IPS-NIHi7 (cell line): ENCODE data around the gene TEKT3.

Experiments
- DNase-seq: peaks from one replicate; pipeline ENCODE4 v3.0.0; 2012; ENCODE audit warnings: mixed read lengths; ENCODE audit errors: extremely low spot score

Gene TEKT3

DNA sequence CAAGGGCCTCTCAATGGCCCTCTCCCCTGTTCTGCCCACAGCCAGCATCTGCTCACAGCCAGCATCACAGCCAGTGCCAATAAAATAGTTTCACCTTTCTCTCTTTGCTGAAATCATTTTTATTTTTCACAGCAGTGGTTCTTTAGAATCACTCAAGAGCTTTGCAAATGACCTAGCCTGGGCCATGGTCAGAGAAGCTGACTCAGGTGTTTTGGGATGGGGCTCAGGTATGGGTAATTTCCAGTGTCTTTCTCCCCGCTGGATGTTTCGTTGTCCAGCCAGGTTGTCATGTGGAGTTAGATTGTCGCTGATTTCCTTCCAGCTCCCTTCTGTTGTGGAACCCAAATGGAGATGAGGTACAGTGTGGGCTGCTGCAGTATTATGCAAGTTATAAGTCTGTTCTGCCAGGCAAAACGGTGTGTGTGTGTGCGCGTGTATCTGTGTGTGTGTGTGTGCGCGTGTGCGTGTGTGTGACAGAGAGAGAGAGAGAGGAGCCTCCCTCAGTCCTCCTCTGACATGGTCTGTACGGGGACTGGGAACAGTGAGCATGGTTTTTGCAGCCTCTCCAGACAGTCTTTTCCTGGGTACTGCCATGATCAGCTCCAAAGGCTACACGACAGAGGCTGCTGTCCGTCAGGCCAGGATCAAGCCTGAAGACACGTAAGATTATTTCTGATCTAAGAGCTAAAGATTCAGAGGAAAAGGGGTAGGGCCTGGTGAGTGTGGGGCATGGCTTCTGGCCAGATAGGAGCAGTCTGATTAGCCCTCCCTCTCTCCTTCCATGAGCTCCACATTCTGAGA is 74.9 kb downstream of the TEKT3 start:
- DNase-seq = no peak

GRCh38 chr17:15265131-15265530 is 76.3 kb downstream of the TEKT3 start, which contains the start of gene PMP22:
PMP22 (minus strand) TSS chr17:15265326; CDS start chr17:15260727, 4,599 bp downstream.
- DNase-seq = no peak

DNA sequence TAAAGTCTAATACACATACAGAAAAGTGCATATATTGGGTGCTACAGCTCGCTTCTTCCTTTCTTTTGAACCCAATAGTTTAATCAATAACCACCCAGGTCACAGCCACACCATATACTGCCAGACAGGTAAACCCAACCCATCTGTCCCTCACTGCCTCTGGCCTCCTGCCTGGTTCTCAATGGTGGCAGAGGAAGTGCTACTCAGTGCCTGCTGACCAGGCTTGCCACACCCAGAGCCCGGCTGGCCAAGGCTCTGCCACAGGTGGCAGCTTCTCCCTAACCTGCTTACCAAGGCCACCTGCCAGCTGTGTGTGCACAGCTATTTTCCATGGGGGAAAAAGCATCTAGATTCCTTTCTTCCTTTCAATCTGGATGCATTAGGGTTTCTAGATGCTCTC is 76.9 kb downstream of the TEKT3 start:
- DNase-seq = no peak

DNA sequence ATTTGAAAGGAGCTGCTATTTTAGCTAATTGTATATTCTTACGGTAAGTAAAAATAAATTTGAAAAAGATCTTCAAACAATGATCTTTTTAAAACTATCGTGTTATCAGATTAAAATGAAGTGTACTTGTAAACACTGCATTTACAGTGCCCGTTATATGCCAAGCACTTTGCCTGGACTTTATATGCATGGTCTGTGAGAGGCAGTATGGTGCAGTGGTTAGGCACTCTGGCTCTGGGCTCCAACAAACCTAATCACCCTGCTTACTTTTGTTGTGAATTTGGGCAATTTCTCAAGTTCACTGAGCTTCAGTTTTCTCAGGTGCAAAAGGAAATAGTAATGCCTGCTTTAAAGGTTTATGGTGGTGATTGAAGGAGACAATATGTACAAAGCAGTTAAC is 77.7 kb downstream of the TEKT3 start:
- DNase-seq = no peak

DNA sequence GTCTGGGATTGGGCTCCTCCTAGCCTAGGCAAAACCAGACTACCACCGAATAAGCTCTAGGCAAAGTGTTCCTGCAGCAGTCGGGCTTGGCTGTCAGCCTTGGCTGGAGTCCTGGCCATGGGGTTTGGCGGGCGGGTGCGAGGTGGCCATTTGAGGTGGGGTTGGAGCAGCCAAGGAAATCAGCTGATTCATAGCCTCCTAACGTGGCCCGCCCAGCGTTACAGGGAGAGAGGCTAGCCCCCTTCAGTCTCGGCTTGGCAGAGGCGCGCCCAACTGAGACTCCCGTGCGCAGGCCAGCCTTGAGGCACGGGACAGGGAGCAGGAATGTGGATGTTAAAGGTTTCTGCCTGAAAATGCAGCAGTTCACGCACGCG is 78.2 kb downstream of the TEKT3 start:
- DNase-seq = peak; percentile 67

DNA sequence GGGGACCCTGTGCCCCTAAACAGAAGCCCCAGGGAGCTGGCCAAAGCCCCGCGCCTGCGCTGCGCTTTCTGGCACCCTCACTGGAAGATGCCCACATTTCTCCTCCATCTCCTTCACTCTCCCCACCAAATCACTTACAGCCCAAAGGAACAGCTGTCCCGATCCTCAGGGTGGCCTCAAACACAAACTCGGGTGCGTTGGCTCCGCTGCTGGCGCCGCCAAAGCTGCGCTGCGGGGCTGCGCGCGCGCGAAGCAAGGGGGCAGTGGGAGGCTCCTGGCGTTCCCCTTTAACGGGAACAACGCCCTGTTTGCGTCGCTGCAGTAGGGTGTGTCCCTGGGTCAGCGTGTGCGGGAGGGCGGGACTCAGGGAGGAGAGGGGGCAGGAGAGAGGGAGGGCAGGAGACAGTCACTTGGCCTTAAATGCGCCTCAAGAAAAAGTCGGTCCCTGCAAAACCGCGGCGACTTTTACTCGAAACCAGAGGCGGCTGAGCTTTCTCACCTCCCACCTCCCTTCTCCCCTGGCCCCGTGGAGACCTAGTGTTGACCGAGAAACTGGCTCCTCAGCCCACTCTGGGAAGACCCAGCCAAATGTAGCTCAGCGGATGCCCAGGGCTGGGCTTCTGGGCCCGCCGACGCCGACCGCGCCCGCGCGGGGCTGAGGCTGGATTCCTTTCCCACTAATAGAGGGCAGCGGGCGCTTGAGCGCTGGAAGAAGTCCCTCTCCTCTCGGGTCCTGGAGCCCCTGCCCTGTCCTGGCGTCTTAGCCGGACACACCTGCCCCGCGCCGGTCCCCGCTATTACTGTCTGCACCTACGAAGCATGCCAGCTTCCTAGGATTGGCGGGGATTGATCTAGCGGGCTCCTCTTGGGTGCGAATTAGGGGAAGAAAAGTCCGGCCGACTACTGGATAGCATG is 78.8 kb downstream of the TEKT3 start:
- DNase-seq = peak; percentile 49

DNA sequence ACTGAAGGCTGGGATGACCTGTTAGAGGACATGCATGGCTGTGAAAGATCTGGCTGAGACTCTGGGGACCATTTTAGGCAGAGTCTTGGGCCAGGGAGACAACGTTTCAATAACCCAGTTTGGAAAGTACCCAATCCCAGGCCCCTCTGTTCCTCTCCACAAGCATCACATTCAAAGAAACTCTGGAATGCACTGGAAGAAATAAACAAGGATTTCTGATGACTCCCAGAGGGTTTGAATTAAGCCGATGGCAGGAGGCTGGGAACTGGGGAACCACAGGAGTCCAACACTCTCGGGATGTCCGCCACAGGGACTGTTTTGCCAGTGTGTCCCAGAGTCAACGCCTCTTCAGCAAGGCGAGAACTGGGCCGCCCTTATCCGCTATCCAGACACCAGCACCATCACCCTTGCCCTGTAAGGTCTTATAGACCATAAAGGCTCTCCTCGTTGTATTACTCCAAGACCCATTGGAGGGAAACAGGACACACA is 79.6 kb downstream of the TEKT3 start:
- no peak for DNase-seq

- peak; percentile 60 for DNase-seq
Measured at GRCh38 chr17:15261258-15261801, 80.1 kb downstream of the TEKT3 start.

DNA sequence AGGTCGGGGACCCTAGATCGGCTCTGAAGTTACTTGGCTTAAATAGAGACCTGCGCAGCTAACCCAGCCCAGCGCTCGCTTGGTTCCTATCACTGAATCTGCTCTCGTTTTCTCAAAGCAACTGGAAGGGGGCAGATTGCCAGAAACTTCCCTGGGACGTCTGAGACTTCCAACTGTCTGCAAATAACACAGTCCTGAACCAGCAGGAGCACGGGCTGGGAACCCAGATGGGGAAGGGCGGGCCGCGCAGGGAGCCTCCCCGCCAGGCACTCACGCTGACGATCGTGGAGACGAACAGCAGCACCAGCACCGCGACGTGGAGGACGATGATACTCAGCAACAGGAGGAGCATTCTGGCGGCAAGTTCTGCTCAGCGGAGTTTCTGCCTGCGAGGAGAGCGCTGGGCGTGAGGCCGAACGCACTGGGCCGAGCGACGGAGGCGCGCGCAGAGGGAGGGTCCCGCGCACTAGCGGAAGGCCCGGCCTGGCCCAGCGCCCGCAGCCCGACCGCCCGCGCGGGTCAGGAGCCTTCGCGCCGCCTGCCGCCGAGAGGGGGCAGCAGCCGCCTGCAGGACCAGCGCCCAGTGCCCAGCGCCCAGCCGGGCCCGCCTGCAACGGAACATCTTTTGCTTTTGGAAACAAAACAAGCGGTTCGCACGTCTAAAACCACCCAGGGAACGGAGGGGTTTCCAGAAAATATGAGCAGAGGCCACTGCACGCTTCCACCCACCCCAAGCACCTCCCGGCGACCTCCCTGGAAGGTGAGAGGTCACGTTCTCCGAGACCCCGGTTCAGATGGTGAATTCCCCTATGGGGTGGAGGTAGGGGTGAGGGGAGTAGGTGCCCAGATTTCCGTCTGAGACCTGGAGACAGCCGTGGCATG is 80.8 kb downstream of the TEKT3 start:
- DNase-seq = peak; percentile 90

GRCh38 chr17:15257796-15258512 is 83.4 kb downstream of the TEKT3 start:
- DNase-seq = no peak

- peak; percentile 79 for DNase-seq
Measured at GRCh38 chr17:15257258-15257788, 84.1 kb downstream of the TEKT3 start.

DNA sequence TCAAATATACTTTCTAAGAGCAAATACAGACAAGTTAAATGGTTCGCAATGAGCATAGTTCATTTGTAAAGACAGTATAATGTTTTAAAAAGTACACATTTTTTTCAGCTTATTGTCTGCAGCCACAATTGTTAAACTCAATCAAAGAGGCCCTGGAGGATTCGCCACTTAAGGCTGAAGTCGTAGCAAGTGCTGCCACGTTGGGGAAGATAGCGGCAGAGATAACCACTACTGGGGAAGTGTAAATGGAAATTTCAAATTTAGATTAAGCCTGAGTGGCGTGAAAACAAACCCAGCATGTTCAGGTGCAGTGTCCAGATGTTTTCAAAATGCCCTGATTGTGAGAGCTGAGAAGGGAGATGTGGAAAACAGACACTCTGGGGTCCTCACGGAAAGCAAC is 84.7 kb downstream of the TEKT3 start:
- DNase-seq = no peak

GRCh38 chr17:15255713-15256454 is 85.5 kb downstream of the TEKT3 start:
- DNase-seq = no peak
